Uterus (tissue), 4 donors: ENCODE measurements around the gene SMO. TPM values are rescaled to one million over a fixed set of nuclear protein-coding genes. Genes with fewer than 3 reads are reported as not detected.
A peak's percentile ranks its signal among the peaks of the same experiment; 100 is the strongest.

ENCODE experiments used
- DNase-seq, 2 donors: peaks; one replicate each; pipeline ENCODE4 v3.0.0-alpha.2; 2019 to 2020
- H3K27ac ChIP-seq, 2 donors: fragments of 200-600 bp; sonication (generic); 1 replicate in 1 of 2; 2 replicates in 1 of 2; pipeline ENCODE4 v1.5.1; 2016 to 2018
- H3K27me3 ChIP-seq, 2 donors: fragments of 200-600 bp; sonication (generic); one replicate each; pipeline ENCODE4 v1.5.1; 2018 to 2019; ENCODE audit warnings: control low read depth in 1 of 2
- H3K36me3 ChIP-seq, 2 donors: fragments of 200-600 bp; sonication (generic); one replicate each; pipeline ENCODE4 v1.5.1; 2019; ENCODE audit warnings: control low read depth in 1 of 2
- H3K4me1 ChIP-seq, 2 donors: fragments of 200-600 bp; sonication (generic); one replicate each; pipeline ENCODE4 v1.5.1; 2018 to 2019; ENCODE audit warnings: control low read depth in 1 of 2
- H3K4me3 ChIP-seq, 2 donors: fragments of 200-600 bp; sonication (generic); 1 replicate in 1 of 2; 2 replicates in 1 of 2; pipeline ENCODE4 v1.5.1; 2018 to 2019; ENCODE audit warnings: mild to moderate bottlenecking in 1 of 2
- H3K9me3 ChIP-seq, 2 donors: fragments of 200-600 bp; sonication (generic); one replicate each; pipeline ENCODE4 v1.5.1; 2019; ENCODE audit warnings: control low read depth in 1 of 2
- CTCF ChIP-seq, 4 experiments: fragments of 200-600 bp in 2 of 4; fragments of 450-650 bp in 2 of 4; sonication (generic) in 2 of 4; IDR thresholded peaks; one replicate each; pipeline ENCODE4 v1.5.1; 2016 to 2019; ENCODE audit warnings: antibody characterized with exemption in 4 of 4, mild to moderate bottlenecking in 2 of 4, moderate library complexity in 1 of 4
- POLR2A ChIP-seq, 2 donors: fragments of 450-650 bp; IDR thresholded peaks; one replicate each; pipeline ENCODE4 v1.6.1; 2016; ENCODE audit warnings: antibody characterized with exemption in 2 of 2, mild to moderate bottlenecking in 1 of 2, moderate library complexity in 1 of 2
- intact Hi-C: fragments of 100-400 bp; cut with DNase I; formaldehyde crosslinking; loops from one replicate; pipeline ENCODE4 v1.15.1; 2023; ENCODE audit warnings: low total_unique reads
- total RNA-seq, 4 donors: library from RNA; depleted of rRNA in 3 of 4; stranded (reverse); fragments of >200 nt in 3 of 4; gene quantifications; one replicate each; pipeline versions ENCODE4 v1.1.0 to v1.2.4, GENCODE V29; 2014 to 2023
- donor health status: DM: yes; HTN: yes; CAD: no.

Gene SMO
- 10 to 100 TPM in 3 of 4 donors, 1 to 10 TPM in 1; 7.4 to 94.6 (median 27.7) TPM for total RNA-seq

GRCh38 chr7:129188372-129188891 lies at the start of gene SMO:
SMO (plus strand) TSS chr7:129188633; CDS start chr7:129189152, 519 bp downstream.
- Histone ChIP-seq H3K9me3 (no peaks in the 10 kb centered on the region), H3K27me3 (no peaks in the 10 kb centered on the region), H3K4me3 (peak within 1 kb of the TSS; percentile 51 to 78), H3K27ac (peak within 1 kb of the TSS; percentile 64 to 74), H3K4me1 (no peaks in the 10 kb centered on the region), H3K36me3 (no peaks in the 10 kb centered on the region)
- TF ChIP-seq CTCF (IDR thresholded peaks at IDR 0.05): no peak
- peak in 1 of 2 donors; percentile 52 for TF ChIP-seq POLR2A (IDR thresholded peaks at IDR 0.05)
- peak; percentile 51 to 70 for DNase-seq
- intact Hi-C loops: no loop called here

- H3K27me3 ChIP-seq: peaks cover 0 to 7% of the 10 kb centered on the region in 2 donors
- TF ChIP-seq POLR2A (IDR thresholded peaks at IDR 0.05) (no peak), CTCF (IDR thresholded peaks at IDR 0.05) (no peak)
- no peak overlapping the region for H3K4me3 ChIP-seq
- intact Hi-C loops: no loop called here
- no peak overlapping the region for H3K27ac ChIP-seq
- H3K4me1 ChIP-seq: peaks cover 0 to 4% of the 10 kb centered on the region in 2 donors
- H3K36me3 ChIP-seq: no peaks in the 10 kb centered on the region
- H3K9me3 ChIP-seq: no peaks in the 10 kb centered on the region
- no peak for DNase-seq
Observed at GRCh38 chr7:129143724-129144094, 44.7 kb upstream of the SMO start.

- H3K27ac ChIP-seq: no peak within 1 kb of the TSS
Observed at GRCh38 chr7:129144095-129144833, 44.2 kb upstream of the SMO start, which contains the start of gene TSPAN33. TSPAN33 (plus strand) TSS chr7:129144707; CDS start chr7:129144981, 274 bp downstream.

GRCh38 chr7:129144834-129145668 lies 43.4 kb upstream of the SMO start:
- H3K9me3 ChIP-seq: no peaks in the 10 kb centered on the region
- DNase-seq: no peak
- H3K4me1 ChIP-seq: peaks cover 0 to 4% of the 10 kb centered on the region in 2 donors
- no peak for TF ChIP-seq POLR2A (IDR thresholded peaks at IDR 0.05)
- no peak for TF ChIP-seq CTCF (IDR thresholded peaks at IDR 0.05)
- H3K27me3 ChIP-seq: peaks cover 0 to 7% of the 10 kb centered on the region in 2 donors
- H3K36me3 ChIP-seq: no peaks in the 10 kb centered on the region
- peak overlapping the region; percentile 28 to 36 for H3K4me3 ChIP-seq
- no peak overlapping the region for H3K27ac ChIP-seq
- intact Hi-C loops: no loop called here

More at GRCh38 chr7:129144095-129144833, 44.2 kb upstream of the SMO start, which contains the start of gene TSPAN33:
- no peaks in the 10 kb centered on the region for H3K36me3 ChIP-seq
- no peaks in the 10 kb centered on the region for H3K9me3 ChIP-seq
- peak; percentile 46 to 67 for DNase-seq
- TF ChIP-seq POLR2A (IDR thresholded peaks at IDR 0.05): no peak
- no peak for TF ChIP-seq CTCF (IDR thresholded peaks at IDR 0.05)
- H3K4me3 ChIP-seq: peak within 1 kb of the TSS; percentile 28 to 36
- peaks cover 0 to 7% of the 10 kb centered on the region in 2 donors for H3K27me3 ChIP-seq
- H3K4me1 ChIP-seq: peaks cover 0 to 4% of the 10 kb centered on the region in 2 donors
- intact Hi-C loops: no loop called here
